OCI-LY7 (cell line): ENCODE data around the gene BCL2L11.

Experiments
- EZH2phosphoT487 ChIP-seq: fragments of 200-600 bp; sonication (generic); IDR thresholded peaks from 2 replicates; pipeline ENCODE4 v1.6.1; 2018; ENCODE audit warnings: low read depth, borderline replicate concordance, mild to moderate bottlenecking, mixed run types, antibody characterized with exemption, low read length, moderate library complexity, mixed read lengths
- TF ChIP-seq, protein P1 (sequence below): fragments of 200-600 bp; sonication (generic); conservative IDR thresholded peaks from 2 replicates; pipeline ENCODE4 v1.5.1; 2014; ENCODE audit warnings: mild to moderate bottlenecking, antibody characterized with exemption, low read length, moderate library complexity, mixed read lengths

DNA sequence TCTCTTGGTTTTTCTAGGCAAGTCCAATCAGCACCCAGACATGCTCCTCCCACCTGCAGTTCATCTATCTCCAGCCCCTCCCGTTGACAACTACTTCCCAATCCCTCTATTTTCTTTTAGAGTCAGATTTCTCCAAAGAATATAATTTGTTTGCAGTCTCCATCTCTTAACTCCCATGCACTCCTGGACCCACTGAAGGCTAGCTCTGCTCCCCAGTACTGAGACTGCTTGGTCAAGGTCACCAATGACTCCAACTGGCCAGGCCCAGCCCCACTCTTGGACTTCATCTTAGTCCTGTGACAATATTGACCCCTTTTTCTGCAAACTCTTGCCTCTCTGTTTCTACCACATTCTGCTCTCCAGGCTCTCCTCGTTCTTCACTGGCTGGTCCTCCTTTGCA lies 62.0 kb downstream of the BCL2L11 start:
- TF ChIP-seq, protein P1, sequence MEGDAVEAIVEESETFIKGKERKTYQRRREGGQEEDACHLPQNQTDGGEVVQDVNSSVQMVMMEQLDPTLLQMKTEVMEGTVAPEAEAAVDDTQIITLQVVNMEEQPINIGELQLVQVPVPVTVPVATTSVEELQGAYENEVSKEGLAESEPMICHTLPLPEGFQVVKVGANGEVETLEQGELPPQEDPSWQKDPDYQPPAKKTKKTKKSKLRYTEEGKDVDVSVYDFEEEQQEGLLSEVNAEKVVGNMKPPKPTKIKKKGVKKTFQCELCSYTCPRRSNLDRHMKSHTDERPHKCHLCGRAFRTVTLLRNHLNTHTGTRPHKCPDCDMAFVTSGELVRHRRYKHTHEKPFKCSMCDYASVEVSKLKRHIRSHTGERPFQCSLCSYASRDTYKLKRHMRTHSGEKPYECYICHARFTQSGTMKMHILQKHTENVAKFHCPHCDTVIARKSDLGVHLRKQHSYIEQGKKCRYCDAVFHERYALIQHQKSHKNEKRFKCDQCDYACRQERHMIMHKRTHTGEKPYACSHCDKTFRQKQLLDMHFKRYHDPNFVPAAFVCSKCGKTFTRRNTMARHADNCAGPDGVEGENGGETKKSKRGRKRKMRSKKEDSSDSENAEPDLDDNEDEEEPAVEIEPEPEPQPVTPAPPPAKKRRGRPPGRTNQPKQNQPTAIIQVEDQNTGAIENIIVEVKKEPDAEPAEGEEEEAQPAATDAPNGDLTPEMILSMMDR = no peak
- TF ChIP-seq EZH2phosphoT487 = no peak
